Measurements from ENCODE around the gene MAP4K4. TPM values are rescaled to one million over a fixed set of nuclear protein-coding genes. Genes with fewer than 3 reads are reported as not detected.

MAP4K4 gene
- total and polyA plus RNA-seq, 2 donors from 2014 or later = 8.4 to 62.8 TPM

- no peak overlapping the region for H3K4me3 ChIP-seq (ENCODE audit: low read length in 3 of 3)
- DNase-seq (no peak), FAIRE-seq (no peak)
- peaks cover 1 to 5% (median 3%) of the 10 kb centered on the region in 3 donors for H3K36me3 ChIP-seq (ENCODE audit: control insufficient read depth in 2 of 3, insufficient read depth in 3 of 3, low read length in 3 of 3)
- intact Hi-C loops (cut with DNase I) = no loop called here
- no peaks in the 10 kb centered on the region for H3K27me3 ChIP-seq (ENCODE audit: control insufficient read depth, insufficient read depth, low read length)
- H3K9me3 ChIP-seq (ENCODE audit: control insufficient read depth in 2 of 3, insufficient read depth in 1 of 3, low read length in 3 of 3) = no peaks in the 10 kb centered on the region
- no peak overlapping the region for H3K27ac ChIP-seq (ENCODE audit: low read depth in 2 of 2, low read length in 2 of 2)
- no peaks in the 10 kb centered on the region for H3K4me1 ChIP-seq (ENCODE audit: control insufficient read depth in 2 of 3, insufficient read depth in 2 of 3, low read depth in 1 of 3, low read length in 3 of 3)
- TF ChIP-seq CTCF (IDR thresholded peaks at IDR 0.05; ENCODE audit: borderline replicate concordance, extremely low read depth, insufficient read depth) = no peak
- no peak overlapping the region for H3K9ac ChIP-seq (ENCODE audit: low read length in 3 of 3)
Observed at GRCh38 chr2:101858246-101858645, 160.7 kb downstream of the MAP4K4 start.

- Histone ChIP-seq H3K27me3 (ENCODE audit: control insufficient read depth, insufficient read depth, low read length) (no peaks in the 10 kb centered on the region), H3K4me3 (ENCODE audit: low read length in 3 of 3) (no peak overlapping the region), H3K4me1 (ENCODE audit: control insufficient read depth in 2 of 3, insufficient read depth in 2 of 3, low read depth in 1 of 3, low read length in 3 of 3) (no peaks in the 10 kb centered on the region), H3K36me3 (ENCODE audit: control insufficient read depth in 2 of 3, insufficient read depth in 3 of 3, low read length in 3 of 3) (peaks cover 5 to 6% (median 5%) of the 10 kb centered on the region in 3 donors), H3K27ac (ENCODE audit: low read depth in 2 of 2, low read length in 2 of 2) (no peak overlapping the region), H3K9me3 (ENCODE audit: control insufficient read depth in 2 of 3, insufficient read depth in 1 of 3, low read length in 3 of 3) (no peaks in the 10 kb centered on the region), H3K9ac (ENCODE audit: low read length in 3 of 3) (no peak overlapping the region)
- intact Hi-C loops (cut with DNase I) = no loop called here
- FAIRE-seq = no peak
- no peak for DNase-seq
- no peak for TF ChIP-seq CTCF (IDR thresholded peaks at IDR 0.05; ENCODE audit: borderline replicate concordance, extremely low read depth, insufficient read depth)
Observed at GRCh38 chr2:101858910-101859309, 161.4 kb downstream of the MAP4K4 start.

GRCh38 chr2:101859604-101860003 lies 162.1 kb downstream of the MAP4K4 start:
- TF ChIP-seq CTCF (IDR thresholded peaks at IDR 0.05; ENCODE audit: borderline replicate concordance, extremely low read depth, insufficient read depth) = no peak
- H3K9ac ChIP-seq (ENCODE audit: low read length in 3 of 3) = no peak overlapping the region
- peaks cover 5 to 6% (median 5%) of the 10 kb centered on the region in 3 donors for H3K36me3 ChIP-seq (ENCODE audit: control insufficient read depth in 2 of 3, insufficient read depth in 3 of 3, low read length in 3 of 3)
- FAIRE-seq (no peak), DNase-seq (no peak)
- H3K9me3 ChIP-seq (ENCODE audit: control insufficient read depth in 2 of 3, insufficient read depth in 1 of 3, low read length in 3 of 3) = no peaks in the 10 kb centered on the region
- H3K27me3 ChIP-seq (ENCODE audit: control insufficient read depth, insufficient read depth, low read length) = no peaks in the 10 kb centered on the region
- no peak overlapping the region for H3K27ac ChIP-seq (ENCODE audit: low read depth in 2 of 2, low read length in 2 of 2)
- intact Hi-C loops (cut with DNase I) = no loop called here
- no peak overlapping the region for H3K4me3 ChIP-seq (ENCODE audit: low read length in 3 of 3)
- H3K4me1 ChIP-seq (ENCODE audit: control insufficient read depth in 2 of 3, insufficient read depth in 2 of 3, low read depth in 1 of 3, low read length in 3 of 3) = no peaks in the 10 kb centered on the region

GRCh38 chr2:101860157-101860556 lies 162.7 kb downstream of the MAP4K4 start:
- no peak for DNase-seq

More at GRCh38 chr2:101860157-101860556, 162.7 kb downstream of the MAP4K4 start:
- Histone ChIP-seq H3K9ac (ENCODE audit: low read length in 3 of 3) (no peak overlapping the region), H3K36me3 (ENCODE audit: control insufficient read depth in 2 of 3, insufficient read depth in 3 of 3, low read length in 3 of 3) (peaks cover 5 to 9% (median 9%) of the 10 kb centered on the region in 3 donors), H3K27ac (ENCODE audit: low read depth in 2 of 2, low read length in 2 of 2) (no peak overlapping the region), H3K27me3 (ENCODE audit: control insufficient read depth, insufficient read depth, low read length) (no peaks in the 10 kb centered on the region), H3K9me3 (ENCODE audit: control insufficient read depth in 2 of 3, insufficient read depth in 1 of 3, low read length in 3 of 3) (no peaks in the 10 kb centered on the region), H3K4me3 (ENCODE audit: low read length in 3 of 3) (no peak overlapping the region), H3K4me1 (ENCODE audit: control insufficient read depth in 2 of 3, insufficient read depth in 2 of 3, low read depth in 1 of 3, low read length in 3 of 3) (no peaks in the 10 kb centered on the region)
- intact Hi-C loops (cut with DNase I) = no loop called here
- TF ChIP-seq CTCF (IDR thresholded peaks at IDR 0.05; ENCODE audit: borderline replicate concordance, extremely low read depth, insufficient read depth) = no peak
- FAIRE-seq = no peak

All from kidney (tissue), 14 donors.